ENCODE results near the gene SPDYA. TPM values are rescaled to one million over a fixed set of nuclear protein-coding genes. Genes with fewer than 3 reads are reported as not detected.

Gene SPDYA
- total and polyA plus RNA-seq, 2 of the 13 experiments (the other 11 are each of a cell fraction or from before 2014, with no cell fraction given): 0.32 to 0.75 TPM

- TF ChIP-seq SRSF1 (optimal IDR thresholded peaks at IDR 0.05; ENCODE audit: low read depth, low read length): peak; percentile 26
- TF ChIP-seq ZNF367 (CRISPR knock-in tag; IDR thresholded peaks at IDR 0.05; ENCODE audit: borderline replicate concordance): peak; percentile 31; the same call in 1 of the 2 replicates
- TF ChIP-seq ZNF292 (CRISPR knock-in tag; IDR thresholded peaks at IDR 0.05; ENCODE audit: borderline replicate concordance, low read depth): peak; percentile 88; the same call in 1 of the 2 replicates
- peak; percentile 96 for TF ChIP-seq ZBTB38 (CRISPR knock-in tag; IDR thresholded peaks at IDR 0.05)
- TF ChIP-seq SMARCE1 (IDR thresholded peaks at IDR 0.05; ENCODE audit: borderline replicate concordance): no peak
- TF ChIP-seq HIVEP1 (CRISPR knock-in tag; IDR thresholded peaks at IDR 0.05): peak; percentile 93
- peak; percentile 77; the same call in 1 of the 2 replicates for TF ChIP-seq ZBTB39 (CRISPR knock-in tag; IDR thresholded peaks at IDR 0.05)
- TF ChIP-seq ZFP37 (CRISPR knock-in tag; IDR thresholded peaks at IDR 0.05; ENCODE audit: borderline replicate concordance): peak; percentile 79
- no peak; the same call in 1 of the 2 replicates for TF ChIP-seq ZNF460 (CRISPR knock-in tag; IDR thresholded peaks at IDR 0.05; ENCODE audit: borderline replicate concordance)
- TF ChIP-seq TFE3 (CRISPR knock-in tag; IDR thresholded peaks at IDR 0.05): peak; percentile 70
- peak; percentile 96 for TF ChIP-seq ZFP1 (CRISPR knock-in tag; IDR thresholded peaks at IDR 0.05)
- peak; percentile 100 for TF ChIP-seq FOXK1 (CRISPR knock-in tag; IDR thresholded peaks at IDR 0.05; ENCODE audit: borderline replicate concordance, low read depth)
- peak; percentile 20 for TF ChIP-seq ZNF746 (CRISPR knock-in tag; IDR thresholded peaks at IDR 0.05)
- TF ChIP-seq HDAC1 (CRISPR knock-in tag; IDR thresholded peaks at IDR 0.05): peak; percentile 100
- no peak for TF ChIP-seq DBP (CRISPR knock-in tag; IDR thresholded peaks at IDR 0.05; ENCODE audit: not compliant biosample characterization)
- no peak for TF ChIP-seq PREB (CRISPR knock-in tag; IDR thresholded peaks at IDR 0.05)
- no peak for TF ChIP-seq ZNF280D (CRISPR knock-in tag; IDR thresholded peaks at IDR 0.05)
- no peak for TF ChIP-seq ZKSCAN5 (CRISPR knock-in tag; IDR thresholded peaks at IDR 0.05)
- TF ChIP-seq HINFP (CRISPR knock-in tag; IDR thresholded peaks at IDR 0.05; ENCODE audit: low read depth): peak; percentile 80; the same call in 1 of the 2 replicates
Observed at GRCh38 chr2:28870146-28870891, 59.7 kb downstream of the SPDYA start, which contains the start of gene TRMT61B (continued).

All from HepG2 (cell line).